H54 (cell line): Measurements from ENCODE around the gene A3GALT2.

ENCODE experiments used
- DNase-seq: peaks from one replicate; pipeline ENCODE4 v3.0.0; 2011; ENCODE audit warnings: low spot score, mixed read lengths; ENCODE audit not compliant: insufficient read length
- FAIRE-seq: peaks from 3 replicates; lab custom pipeline; 2011; peaks lifted over from hg19 to GRCh38; lab: Jason Lieb, UNC
- POLR2A ChIP-seq: IDR thresholded peaks from 2 replicates; pipeline ENCODE4 v1.6.1; 2011; ENCODE audit warnings: low read depth, mild to moderate bottlenecking, low read length

A3GALT2 gene

GRCh38 chr1:33305816-33306652 is 14.9 kb downstream of the A3GALT2 start:
- no peak for TF ChIP-seq POLR2A
- no peak for DNase-seq
- FAIRE-seq: no peak

- no peak for FAIRE-seq
- no peak for DNase-seq
- no peak for TF ChIP-seq POLR2A
Observed at GRCh38 chr1:33305016-33305415, 15.9 kb downstream of the A3GALT2 start.

GRCh38 chr1:33302325-33302724 is 18.6 kb downstream of the A3GALT2 start:
- no peak for TF ChIP-seq POLR2A
- FAIRE-seq (no peak), DNase-seq (no peak)

- DNase-seq (no peak), FAIRE-seq (no peak)
- no peak for TF ChIP-seq POLR2A
Observed at GRCh38 chr1:33301273-33301984, 19.5 kb downstream of the A3GALT2 start.

- no peak for TF ChIP-seq POLR2A
- no peak for FAIRE-seq
- no peak for DNase-seq
Observed at GRCh38 chr1:33300673-33301072, 20.2 kb downstream of the A3GALT2 start.

GRCh38 chr1:33299461-33300155 is 21.3 kb downstream of the A3GALT2 start:
- no peak for TF ChIP-seq POLR2A
- FAIRE-seq (no peak), DNase-seq (no peak)

GRCh38 chr1:33298623-33299277 is 22.1 kb downstream of the A3GALT2 start:
- DNase-seq (peak; percentile 81), FAIRE-seq (no peak)
- no peak for TF ChIP-seq POLR2A

GRCh38 chr1:33297911-33298622 is 22.8 kb downstream of the A3GALT2 start:
- TF ChIP-seq POLR2A: no peak
- FAIRE-seq (no peak), DNase-seq (no peak)

GRCh38 chr1:33296824-33297223 is 24.1 kb downstream of the A3GALT2 start:
- DNase-seq (no peak), FAIRE-seq (no peak)
- TF ChIP-seq POLR2A: no peak

GRCh38 chr1:33296082-33296458 is 24.8 kb downstream of the A3GALT2 start:
- no peak for FAIRE-seq
- no peak for TF ChIP-seq POLR2A
- no peak for DNase-seq

- FAIRE-seq (no peak), DNase-seq (peak; percentile 89)
- TF ChIP-seq POLR2A: no peak
Observed at GRCh38 chr1:33295450-33296081, 25.3 kb downstream of the A3GALT2 start.

- TF ChIP-seq POLR2A: no peak
- no peak for FAIRE-seq
- DNase-seq: no peak
Observed at GRCh38 chr1:33295023-33295422, 25.9 kb downstream of the A3GALT2 start.
